Measurements from ENCODE around the gene SP7. TPM values are rescaled to one million over a fixed set of nuclear protein-coding genes. Genes with fewer than 3 reads are reported as not detected.

SP7 gene
- total RNA-seq, 4 donors from 2014 or later, result 0.21 TPM; not detected in 3

DNA sequence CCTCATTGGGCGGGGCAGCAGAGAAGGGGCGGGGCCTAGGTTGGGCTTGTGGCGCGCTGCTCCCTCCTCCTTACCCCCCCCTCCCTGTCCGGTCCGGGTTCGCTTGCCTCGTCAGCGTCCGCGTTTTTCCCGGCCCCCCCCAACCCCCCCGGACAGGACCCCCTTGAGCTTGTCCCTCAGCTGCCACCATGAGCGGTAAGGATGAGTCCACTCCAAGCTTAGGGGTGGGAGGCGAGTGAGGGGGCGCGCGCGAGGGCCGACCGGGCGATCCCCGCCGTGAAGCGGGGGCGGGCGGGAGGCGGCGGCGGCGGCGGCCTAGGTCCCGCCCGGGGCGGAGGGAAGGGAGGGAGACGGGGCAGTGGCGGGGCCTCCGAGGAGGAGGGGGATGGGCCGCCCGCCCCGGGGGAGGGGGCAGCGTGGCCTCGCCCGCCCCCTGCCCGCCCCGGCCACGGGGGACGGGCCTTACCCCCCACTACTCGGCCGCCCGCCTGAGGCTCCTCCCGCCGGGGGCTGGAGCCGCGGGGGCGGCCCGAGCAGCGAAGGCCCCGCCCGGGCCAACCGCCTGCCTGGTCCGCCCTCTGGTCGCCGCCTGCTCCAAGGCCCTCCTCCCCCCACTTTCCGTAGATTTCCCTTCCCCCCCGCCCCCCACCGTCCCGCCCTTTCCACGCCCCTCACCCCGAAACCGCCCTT is 44.1 kb upstream of the SP7 start, which contains the start of gene SP1:
Gene SP1 (plus strand): TSS at position 73 of the 690 bp plus-strand sequence. CDS start 116 bp downstream, at position 189.
- Histone ChIP-seq H3K27ac (peak within 1 kb of the TSS; percentile 97 to 99 (median 98)), H3K9me3 (no peaks in the 10 kb centered on the region), H3K27me3 (no peaks in the 10 kb centered on the region), H3K36me3 (peaks cover 0 to 37% (median 15%) of the 10 kb centered on the region in 3 donors), H3K4me1 (peaks cover 0 to 52% (median 41%) of the 10 kb centered on the region in 4 donors), H3K4me3 (peak within 1 kb of the TSS; percentile 49 to 89 (median 60))
- peak in 1 of 2 donors; percentile 1 for TF ChIP-seq EP300 (IDR thresholded peaks at IDR 0.05)
- no peak for TF ChIP-seq CTCF (IDR thresholded peaks at IDR 0.05)
- peak; percentile 7 to 73 for TF ChIP-seq POLR2A (IDR thresholded peaks at IDR 0.05)
- peak; percentile 82 to 85 for DNase-seq (ENCODE audit: low spot score in 2 of 2)
- WGBS, 2 donors, result 0% methylated on average over 15 to 47 of the region's 71 CpGs

DNA sequence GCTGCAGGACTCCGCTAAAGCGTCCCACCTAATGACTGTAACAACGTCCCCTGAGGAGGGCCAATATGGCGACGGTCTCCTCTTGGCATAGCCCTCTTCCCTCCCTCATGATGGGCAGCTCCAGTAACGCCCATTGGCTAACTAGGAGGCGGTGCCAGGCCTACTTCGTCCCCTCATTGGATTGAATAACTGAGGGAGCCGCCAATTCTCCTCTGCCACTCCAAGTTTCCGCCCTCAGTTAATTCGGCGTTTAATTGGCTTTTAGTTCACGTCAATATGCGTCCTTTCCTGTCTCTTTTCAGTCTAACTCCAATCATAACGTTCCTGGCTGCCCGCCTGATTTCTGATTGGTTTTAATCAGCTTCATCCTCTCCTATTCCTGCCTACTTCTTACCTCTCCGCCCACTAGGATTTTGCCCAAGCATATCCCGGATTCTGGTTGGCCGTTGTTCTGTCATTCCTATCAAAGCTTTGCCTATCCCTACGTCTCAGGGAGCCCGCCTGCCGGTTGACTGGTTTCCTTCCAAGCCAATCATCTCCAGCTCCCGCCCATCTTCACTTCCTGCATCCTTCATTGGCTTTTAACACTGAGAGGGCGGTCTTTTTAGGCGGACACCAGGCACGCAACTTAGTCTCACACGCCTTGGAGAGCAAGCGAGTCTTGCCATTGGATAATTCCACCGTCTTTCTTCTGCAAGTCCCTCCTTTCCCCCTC is 43.4 kb upstream of the SP7 start:
- H3K27me3 ChIP-seq, result no peaks in the 10 kb centered on the region
- peak in 1 of 5 experiments; percentile 16 for TF ChIP-seq CTCF (IDR thresholded peaks at IDR 0.05)
- TF ChIP-seq EP300 (IDR thresholded peaks at IDR 0.05), result peak in 1 of 2 donors; percentile 99
- peak; percentile 89 to 94 for TF ChIP-seq POLR2A (IDR thresholded peaks at IDR 0.05)
- WGBS, 2 donors, result 0% methylated on average over 29 of the region's 29 CpGs

DNA sequence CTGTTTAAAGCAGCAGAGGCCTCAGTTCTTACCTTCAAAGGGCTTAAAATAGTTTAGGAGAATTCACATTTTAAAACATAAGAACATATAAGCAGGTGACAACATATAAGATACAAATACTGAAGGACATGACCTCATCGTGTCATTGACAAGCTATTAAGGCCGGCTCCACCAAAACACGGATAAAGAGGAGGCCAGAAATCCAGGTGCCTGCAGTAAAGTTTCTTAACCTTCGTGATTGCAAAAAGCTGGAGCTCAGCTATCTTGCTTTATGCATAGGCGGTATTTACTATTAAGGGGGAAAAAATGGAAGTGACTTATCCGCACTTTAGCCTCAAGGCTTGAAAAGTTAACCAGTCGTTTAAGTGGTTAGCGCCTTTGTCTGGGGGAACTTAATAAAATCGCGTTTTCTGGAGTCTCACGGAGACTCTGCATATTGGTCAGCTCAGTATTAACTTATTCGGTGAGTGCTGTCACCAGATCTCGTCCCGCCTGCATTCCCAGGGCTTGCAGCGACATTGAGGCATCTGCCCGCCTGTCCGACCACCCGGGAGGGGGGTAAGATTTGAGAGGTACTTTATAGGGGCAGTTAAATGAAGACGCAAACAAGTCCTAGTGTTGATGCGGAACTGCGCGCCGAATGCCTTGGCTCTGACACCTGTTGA is 42.7 kb upstream of the SP7 start:
- peak overlapping the region; percentile 49 to 68 (median 50) for H3K4me3 ChIP-seq
- no peak for TF ChIP-seq CTCF (IDR thresholded peaks at IDR 0.05)
- no peak for TF ChIP-seq EP300 (IDR thresholded peaks at IDR 0.05)
- TF ChIP-seq POLR2A (IDR thresholded peaks at IDR 0.05), result no peak
- H3K9me3 ChIP-seq, result no peaks in the 10 kb centered on the region
- H3K27ac ChIP-seq, result peak overlapping the region; percentile 90 to 98 (median 95)
- WGBS, 2 donors, result 12 to 14% methylated on average over 23 of the region's 23 CpGs
- no peak for DNase-seq (ENCODE audit: low spot score in 2 of 2)
- H3K4me1 ChIP-seq, result peaks cover 0 to 42% (median 31%) of the 10 kb centered on the region in 4 donors
- peaks cover 0 to 23% (median 15%) of the 10 kb centered on the region in 3 donors for H3K36me3 ChIP-seq
- H3K27me3 ChIP-seq, result no peaks in the 10 kb centered on the region

More for the DNA sequence above, 43.4 kb upstream of the SP7 start:
- DNase-seq (ENCODE audit: low spot score in 2 of 2), result peak; percentile 99 to 100
- H3K36me3 ChIP-seq, result peaks cover 0 to 30% (median 15%) of the 10 kb centered on the region in 3 donors
- peak overlapping the region; percentile 97 to 99 (median 98) for H3K27ac ChIP-seq
- no peaks in the 10 kb centered on the region for H3K9me3 ChIP-seq
- peak overlapping the region; percentile 49 to 89 (median 60) for H3K4me3 ChIP-seq
- H3K4me1 ChIP-seq, result peaks cover 0 to 45% (median 37%) of the 10 kb centered on the region in 4 donors

DNA sequence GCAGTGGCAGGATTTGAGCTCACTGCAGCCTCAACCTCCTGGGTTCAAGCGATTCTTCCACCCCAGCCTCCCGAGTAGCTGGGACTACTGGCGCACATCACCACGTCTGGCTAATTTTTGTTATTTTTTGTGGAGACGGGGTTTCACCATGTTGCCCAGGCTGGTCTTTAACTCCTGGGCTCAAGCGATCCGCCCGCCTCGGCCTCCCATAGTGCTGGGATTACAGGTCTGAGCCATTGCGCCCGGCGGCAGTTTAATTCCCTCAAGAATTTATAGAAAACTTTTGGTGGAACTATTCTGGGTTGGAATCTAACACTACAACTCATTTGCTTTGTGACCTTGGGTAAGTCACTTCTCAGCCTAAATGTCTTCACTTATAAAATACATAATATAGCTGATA is 42.1 kb upstream of the SP7 start:
- 97 to 99% methylated on average over 12 of the region's 12 CpGs for WGBS, 2 donors
- Histone ChIP-seq H3K9me3 (no peaks in the 10 kb centered on the region), H3K27ac (peak overlapping the region; percentile 90 to 98 (median 95)), H3K36me3 (peaks cover 0 to 17% (median 14%) of the 10 kb centered on the region in 3 donors), H3K4me3 (no peak overlapping the region), H3K27me3 (no peaks in the 10 kb centered on the region), H3K4me1 (peaks cover 0 to 41% (median 25%) of the 10 kb centered on the region in 4 donors)
- no peak for DNase-seq (ENCODE audit: low spot score in 2 of 2)
- TF ChIP-seq POLR2A (IDR thresholded peaks at IDR 0.05) (no peak), CTCF (IDR thresholded peaks at IDR 0.05) (no peak), EP300 (IDR thresholded peaks at IDR 0.05) (no peak)

Measured in tibial nerve (tissue), 4 donors.